CD4-positive, alpha-beta T cell treated with Interleukin-15 for 4 hours (primary cell): ENCODE results near the gene MACROD2.

ENCODE experiments used
- DNase-seq: peaks from one replicate; pipeline ENCODE4 v3.0.0-alpha.2; 2020; ENCODE audit warnings: low spot score

Gene MACROD2

DNA sequence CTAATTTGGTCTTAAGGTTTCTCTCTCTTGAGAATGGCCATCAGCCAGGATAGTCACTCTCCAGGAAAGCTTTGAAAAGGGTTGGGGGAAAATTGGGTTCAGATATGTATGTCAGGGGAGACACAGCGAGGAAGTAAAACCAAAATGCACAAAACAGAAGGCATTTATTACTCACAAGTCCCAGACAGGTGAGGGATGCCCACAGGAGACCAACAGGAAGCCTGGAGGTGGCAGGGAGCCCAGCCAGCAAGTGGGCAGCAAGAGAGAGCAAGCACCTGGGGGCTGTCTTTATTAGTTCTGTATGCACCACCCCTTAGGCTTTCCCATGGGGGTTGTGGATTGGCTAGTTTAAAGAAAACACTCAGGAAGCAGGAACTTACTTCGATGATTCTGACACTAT is 1870.2 kb downstream of the MACROD2 start:
- no peak for DNase-seq

GRCh38 chr20:15866916-15867730 is 1871.8 kb downstream of the MACROD2 start:
- DNase-seq, result no peak

GRCh38 chr20:15867899-15868298 is 1872.6 kb downstream of the MACROD2 start:
- no peak for DNase-seq

- DNase-seq, result no peak
These were observed 1880.1 kb downstream of the MACROD2 start for GRCh38 chr20:15875446-15875845.

- DNase-seq, result no peak
These were observed 1887.2 kb downstream of the MACROD2 start for GRCh38 chr20:15882553-15882952.

- no peak for DNase-seq
These were observed 1890.9 kb downstream of the MACROD2 start for GRCh38 chr20:15886250-15886649.

- DNase-seq, result no peak
These were observed 1892.1 kb downstream of the MACROD2 start for GRCh38 chr20:15887387-15887786.

DNA sequence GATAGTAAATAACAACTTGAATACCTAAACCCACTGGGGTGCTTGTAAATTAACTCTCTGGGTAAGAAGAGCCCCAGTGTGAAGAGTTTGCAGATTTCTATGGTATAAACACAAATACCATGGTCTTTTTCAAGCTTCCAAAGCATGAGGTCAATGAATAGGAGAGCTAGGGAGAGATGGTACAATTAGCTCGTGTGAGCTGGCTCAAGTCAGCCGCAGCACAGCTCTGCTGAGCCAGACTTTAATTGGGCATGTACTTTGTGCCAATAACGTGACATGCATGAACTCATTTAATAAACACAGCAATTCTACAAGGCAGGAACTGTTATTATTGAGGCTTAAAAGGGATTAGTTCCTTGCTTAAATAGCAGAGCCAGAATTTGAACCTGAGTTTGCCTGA is 1893.7 kb downstream of the MACROD2 start:
- DNase-seq, result no peak

GRCh38 chr20:15889514-15890256 is 1894.4 kb downstream of the MACROD2 start:
- no peak for DNase-seq

DNA sequence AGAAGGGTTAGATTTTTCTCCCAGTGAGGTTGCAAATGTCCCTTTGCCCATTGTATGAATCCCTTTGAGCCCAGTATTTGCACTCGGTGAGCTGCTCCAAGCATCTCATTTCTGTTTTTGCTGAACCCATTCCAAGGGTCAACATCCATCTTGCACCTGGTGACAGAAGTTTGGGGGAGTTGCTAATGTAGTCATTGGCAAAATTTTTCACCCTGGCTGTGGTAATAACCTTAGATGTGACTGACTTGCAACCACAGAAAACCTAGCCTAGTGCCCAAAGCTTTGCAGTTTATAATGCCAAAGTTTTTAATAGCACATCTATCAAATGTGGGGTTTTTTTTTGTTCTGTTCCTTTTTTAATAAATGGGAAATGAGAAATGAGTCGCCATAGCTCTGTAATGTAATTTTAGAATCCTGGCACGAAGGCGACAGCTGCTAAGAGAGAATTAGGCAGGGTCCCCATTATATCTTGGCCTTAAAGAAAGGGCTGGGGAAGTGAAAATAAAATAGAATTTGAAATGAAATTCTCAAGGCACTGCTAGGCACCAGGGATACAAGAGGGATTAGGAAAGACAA is 1895.2 kb downstream of the MACROD2 start:
- no peak for DNase-seq

GRCh38 chr20:15895126-15895525 is 1899.8 kb downstream of the MACROD2 start:
- DNase-seq, result no peak

DNA sequence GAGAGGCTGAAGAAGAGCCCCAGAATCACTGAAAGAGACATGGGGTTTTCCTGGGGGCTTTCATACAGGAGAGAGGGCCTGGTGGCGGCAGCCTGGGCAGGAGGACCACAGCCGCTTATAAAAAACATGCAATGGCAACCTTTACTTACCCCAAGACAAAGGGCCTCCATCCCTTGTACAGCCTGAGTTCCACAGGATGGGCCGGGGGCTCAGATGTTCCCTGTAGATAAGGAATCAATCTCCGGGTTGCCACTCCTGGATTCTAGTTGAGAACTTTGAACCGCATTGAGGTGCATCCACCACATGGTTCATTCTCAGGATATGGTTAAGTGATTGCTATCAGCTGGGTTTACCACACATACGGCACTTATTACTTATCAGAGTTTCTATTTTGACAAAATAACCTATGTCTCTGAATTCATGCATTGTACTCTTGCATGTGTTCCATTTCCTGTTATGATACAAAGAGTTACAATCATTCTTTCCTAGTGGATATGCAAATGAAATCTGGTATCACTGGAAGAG is 1900.3 kb downstream of the MACROD2 start:
- DNase-seq, result no peak

DNA sequence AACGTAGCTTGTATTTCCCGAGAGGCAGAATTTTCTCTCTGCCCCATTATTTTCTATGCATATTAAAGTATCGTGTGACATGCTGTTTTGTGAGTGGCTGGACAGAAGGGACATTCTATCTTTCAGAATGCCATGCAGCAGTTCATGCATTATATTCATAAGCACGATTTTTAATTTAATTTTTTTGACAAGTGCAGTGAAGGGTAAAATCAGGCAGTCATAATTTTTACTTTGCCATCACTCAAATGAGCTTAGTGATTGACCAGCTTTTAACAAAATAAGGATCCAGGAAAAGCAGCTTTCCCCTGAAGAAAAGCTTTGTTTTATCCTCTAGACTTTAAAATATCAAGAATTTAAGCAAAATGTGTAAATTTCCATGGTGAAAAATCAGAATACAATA is 1904.7 kb downstream of the MACROD2 start:
- no peak for DNase-seq

GRCh38 chr20:15900443-15900842 is 1905.1 kb downstream of the MACROD2 start:
- DNase-seq, result no peak

- DNase-seq, result no peak
These were observed 1907.2 kb downstream of the MACROD2 start for GRCh38 chr20:15902493-15902892.

GRCh38 chr20:15905661-15906060 is 1910.3 kb downstream of the MACROD2 start:
- DNase-seq, result no peak

- no peak for DNase-seq
These were observed 1914.7 kb downstream of the MACROD2 start for GRCh38 chr20:15909995-15910394.

DNA sequence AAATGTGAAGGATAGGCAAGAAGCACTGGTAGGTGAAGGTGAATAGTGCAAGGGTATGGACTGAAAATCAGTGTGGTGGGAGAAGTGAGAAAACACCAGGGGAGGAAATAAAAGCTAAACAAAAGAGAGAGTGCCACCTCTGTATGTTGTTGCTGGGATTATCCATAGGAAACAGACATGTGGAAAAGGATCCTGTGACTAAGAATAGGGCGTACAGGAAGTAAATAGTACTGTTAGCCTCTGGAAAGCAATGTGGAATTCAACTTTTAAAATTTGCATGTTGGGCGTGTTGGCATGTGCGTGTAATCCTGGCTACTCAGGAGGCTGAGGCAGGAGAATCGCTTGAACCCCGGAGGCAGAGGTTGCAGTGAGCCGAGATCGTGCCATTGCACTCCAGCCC is 1916.3 kb downstream of the MACROD2 start:
- DNase-seq, result no peak

DNA sequence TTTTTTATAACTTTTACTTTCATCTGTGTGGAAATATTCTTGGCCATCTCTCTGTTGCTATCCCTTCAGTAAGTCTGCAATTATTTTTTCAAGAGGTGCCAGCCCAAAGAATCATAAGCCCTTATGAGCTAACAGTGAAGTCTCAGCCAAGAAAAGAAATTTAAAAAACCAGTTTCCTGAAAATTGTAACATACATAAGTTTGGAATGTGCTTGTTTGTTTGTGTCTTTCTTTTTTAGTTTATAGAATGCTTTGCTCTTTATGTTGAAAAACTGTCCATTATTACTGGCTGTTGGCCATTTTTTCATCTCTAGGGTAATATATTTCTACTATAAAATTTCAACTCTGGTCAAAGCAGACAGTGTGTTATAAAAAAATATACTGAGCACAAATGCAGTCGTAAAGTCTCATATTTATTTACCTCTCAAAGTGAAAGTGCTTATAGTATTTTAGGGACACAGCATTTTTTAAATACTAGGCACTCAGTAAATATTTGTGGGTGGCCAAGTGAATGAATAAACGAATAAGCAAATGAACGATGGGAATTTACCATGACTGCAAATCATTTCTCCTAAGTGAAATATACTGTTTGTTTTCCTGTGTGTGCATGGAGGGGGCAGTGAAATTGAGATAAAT is 1918.2 kb downstream of the MACROD2 start:
- no peak for DNase-seq

GRCh38 chr20:15916623-15917022 is 1921.3 kb downstream of the MACROD2 start:
- no peak for DNase-seq

DNA sequence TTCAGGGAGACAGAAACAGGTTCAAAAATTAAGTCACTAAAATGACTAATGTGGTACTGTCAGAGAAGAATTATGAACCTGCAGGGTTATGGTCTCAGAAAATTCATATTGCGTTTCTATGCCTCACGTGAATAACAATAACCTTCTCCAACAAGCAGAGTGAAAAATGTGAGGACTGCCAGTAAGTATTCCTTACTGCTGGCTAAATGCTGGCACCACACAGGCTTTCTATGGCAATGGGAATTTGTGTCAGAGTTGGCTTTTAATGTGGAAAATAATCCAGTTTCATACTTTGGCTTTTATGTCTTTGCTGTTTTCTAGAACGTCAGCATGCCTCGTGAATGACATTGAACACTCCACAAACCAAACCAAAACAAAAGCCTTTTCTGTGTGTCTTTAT is 1922.0 kb downstream of the MACROD2 start:
- DNase-seq, result no peak

DNA sequence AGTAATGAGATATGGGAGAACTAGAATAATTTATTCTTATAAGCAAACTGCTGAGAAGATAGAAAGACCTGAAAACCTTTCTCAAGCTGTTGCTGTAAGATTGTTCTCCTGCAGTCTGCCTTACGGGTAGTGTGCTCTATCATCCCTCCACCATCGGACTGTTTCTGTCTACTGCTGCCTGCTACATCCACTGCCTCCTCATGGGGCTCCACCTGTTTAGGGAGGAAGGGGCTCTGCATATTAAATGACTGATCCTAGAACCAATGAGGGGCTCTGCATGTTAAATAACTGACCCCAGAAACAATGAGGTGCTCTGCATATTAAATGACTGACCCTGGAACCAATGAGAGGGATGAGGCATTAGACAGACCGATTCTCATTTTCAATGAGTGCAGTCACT is 1923.3 kb downstream of the MACROD2 start:
- no peak for DNase-seq
